ENCODE data around the gene EPS8.

Gene EPS8

GRCh38 chr12:15789220-15790171 lies at the start of gene EPS8:
TSS of gene EPS8 (minus strand) at chr12:15789388. CDS start at chr12:15682951, 106,437 bp downstream.
- in situ Hi-C loops (cut with MboI; ENCODE audit: low sequenced_read_pairs), result no loop called here

GRCh38 chr12:15837141-15837790 lies 48.1 kb upstream of the EPS8 start:
- in situ Hi-C loops (cut with MboI; ENCODE audit: low sequenced_read_pairs), result no loop called here

- in situ Hi-C loops (cut with MboI; ENCODE audit: low sequenced_read_pairs), result no loop called here
Measured at GRCh38 chr12:15834575-15834974, 45.4 kb upstream of the EPS8 start.

GRCh38 chr12:15831315-15831978 lies 42.3 kb upstream of the EPS8 start:
- in situ Hi-C loops (cut with MboI; ENCODE audit: low sequenced_read_pairs), result no loop called here

- in situ Hi-C loops (cut with MboI; ENCODE audit: low sequenced_read_pairs), result no loop called here
Measured at GRCh38 chr12:15830538-15830937, 41.4 kb upstream of the EPS8 start.

- in situ Hi-C loops (cut with MboI; ENCODE audit: low sequenced_read_pairs), result no loop called here
Measured at GRCh38 chr12:15829949-15830348, 40.8 kb upstream of the EPS8 start.

GRCh38 chr12:15829255-15829654 lies 40.1 kb upstream of the EPS8 start:
- in situ Hi-C loops (cut with MboI; ENCODE audit: low sequenced_read_pairs), result no loop called here

- in situ Hi-C loops (cut with MboI; ENCODE audit: low sequenced_read_pairs), result no loop called here
Measured at GRCh38 chr12:15827136-15827535, 37.9 kb upstream of the EPS8 start.

GRCh38 chr12:15824516-15824915 lies 35.3 kb upstream of the EPS8 start:
- in situ Hi-C loops (cut with MboI; ENCODE audit: low sequenced_read_pairs), result no loop called here

GRCh38 chr12:15823360-15824128 lies 34.4 kb upstream of the EPS8 start:
- in situ Hi-C loops (cut with MboI; ENCODE audit: low sequenced_read_pairs), result no loop called here

- in situ Hi-C loops (cut with MboI; ENCODE audit: low sequenced_read_pairs), result no loop called here
Measured at GRCh38 chr12:15819644-15820437, 30.7 kb upstream of the EPS8 start.

- in situ Hi-C loops (cut with MboI; ENCODE audit: low sequenced_read_pairs), result no loop called here
Measured at GRCh38 chr12:15818418-15818817, 29.2 kb upstream of the EPS8 start.

- in situ Hi-C loops (cut with MboI; ENCODE audit: low sequenced_read_pairs), result no loop called here
Measured at GRCh38 chr12:15815730-15816129, 26.5 kb upstream of the EPS8 start.

- in situ Hi-C loops (cut with MboI; ENCODE audit: low sequenced_read_pairs), result no loop called here
Measured at GRCh38 chr12:15811214-15812127, 22.3 kb upstream of the EPS8 start.

- in situ Hi-C loops (cut with MboI; ENCODE audit: low sequenced_read_pairs), result no loop called here
Measured at GRCh38 chr12:15808652-15809051, 19.5 kb upstream of the EPS8 start.

GRCh38 chr12:15808250-15808649 lies 19.1 kb upstream of the EPS8 start:
- in situ Hi-C loops (cut with MboI; ENCODE audit: low sequenced_read_pairs), result no loop called here

GRCh38 chr12:15806826-15807225 lies 17.6 kb upstream of the EPS8 start:
- in situ Hi-C loops (cut with MboI; ENCODE audit: low sequenced_read_pairs), result no loop called here

GRCh38 chr12:15801770-15802744 lies 12.9 kb upstream of the EPS8 start:
- in situ Hi-C loops (cut with MboI; ENCODE audit: low sequenced_read_pairs), result no loop called here

All from hTERT RPE-1 (cell line).